ENCODE data around the gene RANBP17.
A peak's percentile ranks its signal among the peaks of the same experiment; 100 is the strongest.
"Not testable (repeated sequence)": the region's sequence is repeated elsewhere in the genome, so short reads cannot be mapped to it uniquely, and the experiment has no call there.

RANBP17 gene

DNA sequence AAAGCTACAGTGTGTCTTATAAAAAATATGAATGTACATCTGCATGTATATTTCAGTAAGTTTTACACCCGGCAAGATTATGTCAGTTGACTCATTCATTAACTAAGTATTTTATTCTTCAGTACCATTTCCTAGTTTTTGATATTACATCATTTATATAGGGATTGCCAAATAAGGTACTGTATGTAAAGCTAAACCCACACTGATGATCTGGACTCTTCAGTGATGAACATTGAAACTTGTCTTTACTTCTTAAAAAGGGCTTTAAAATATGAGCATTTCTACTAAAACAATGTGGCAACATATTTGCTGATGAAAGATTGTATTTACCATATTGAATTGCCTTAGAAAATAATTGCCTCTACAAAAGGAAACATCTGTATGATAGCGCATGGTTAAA is 295.5 kb downstream of the RANBP17 start:
- DNase-seq (ENCODE audit: low spot score) = no peak

DNA sequence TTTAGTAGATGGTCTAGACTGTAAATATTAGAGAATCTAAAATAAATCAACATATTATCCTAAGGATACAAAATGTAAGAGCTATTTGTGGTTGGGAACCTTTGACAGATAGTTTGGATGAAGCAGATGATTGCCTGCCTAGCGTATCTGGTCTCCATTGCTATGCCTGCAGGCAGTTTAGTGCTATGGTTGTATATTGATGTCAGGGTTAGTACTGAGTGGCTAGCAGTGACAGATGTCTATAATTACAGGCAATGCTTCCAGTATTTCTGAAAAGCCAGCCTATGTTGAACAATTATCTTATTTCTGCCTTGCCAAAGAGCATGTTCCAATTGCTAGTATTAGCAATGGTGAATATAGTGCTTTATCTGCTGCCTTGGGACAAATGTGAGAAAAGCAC is 296.0 kb downstream of the RANBP17 start:
- no peak for DNase-seq (ENCODE audit: low spot score)

DNA sequence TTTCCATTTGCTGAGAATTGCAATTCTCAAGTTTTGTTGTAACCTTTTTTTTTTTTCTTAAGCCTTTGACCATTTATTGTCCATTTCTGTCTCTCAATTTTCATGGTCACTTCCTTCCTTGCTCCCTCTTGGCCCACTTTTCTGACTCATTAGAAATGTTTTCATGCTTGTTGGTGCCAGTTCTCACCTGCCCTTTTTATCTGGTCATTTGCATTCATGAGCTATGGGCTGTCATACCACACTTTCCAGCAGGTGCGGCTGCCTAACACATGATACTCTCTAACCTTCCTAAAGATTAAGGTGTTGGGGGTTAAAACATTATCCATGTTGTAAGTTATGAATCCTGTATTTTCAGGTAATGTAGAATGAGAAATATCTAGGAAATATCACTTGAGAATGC is 296.8 kb downstream of the RANBP17 start:
- no peak for DNase-seq (ENCODE audit: low spot score)

DNA sequence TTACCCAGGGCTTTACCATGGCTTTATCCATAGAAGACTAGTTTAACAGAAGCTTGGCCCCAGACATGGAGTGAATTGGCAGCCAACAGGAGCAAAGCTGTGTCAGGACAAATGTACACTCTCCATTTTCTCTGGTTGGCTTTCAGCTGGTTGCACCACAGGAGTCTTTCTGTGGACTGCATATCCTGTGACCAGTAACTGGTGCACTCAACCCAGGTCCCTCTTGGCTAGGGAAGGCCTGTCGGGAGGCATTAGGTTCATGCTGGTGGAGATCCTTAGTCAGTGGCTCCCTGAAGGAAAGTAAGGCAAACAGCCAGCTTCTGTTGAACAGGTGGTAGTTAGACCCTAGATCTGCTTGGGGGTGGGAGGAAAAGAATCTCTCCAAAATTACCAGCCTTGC is 300.3 kb downstream of the RANBP17 start:
- DNase-seq (ENCODE audit: low spot score) = no peak

DNA sequence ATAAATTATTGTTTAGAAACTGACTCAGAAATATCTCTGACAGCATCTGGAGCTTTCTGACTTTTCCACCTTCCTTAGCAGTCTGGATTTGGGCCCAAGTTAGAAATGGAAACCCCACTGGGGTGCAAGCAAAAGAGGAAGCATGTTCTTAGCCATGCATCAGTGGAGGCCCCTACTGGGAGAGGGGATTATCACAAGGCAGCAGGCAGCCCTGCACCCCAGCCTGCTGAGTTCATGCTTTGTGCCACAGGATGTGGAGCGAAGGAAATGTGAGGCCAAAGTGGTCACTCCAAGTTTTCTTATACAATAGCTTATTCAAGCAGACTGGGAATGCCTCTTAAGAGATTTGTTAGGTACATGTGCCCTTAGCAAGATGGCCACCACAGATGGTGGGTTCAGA is 300.8 kb downstream of the RANBP17 start:
- DNase-seq (ENCODE audit: low spot score) = no peak

DNA sequence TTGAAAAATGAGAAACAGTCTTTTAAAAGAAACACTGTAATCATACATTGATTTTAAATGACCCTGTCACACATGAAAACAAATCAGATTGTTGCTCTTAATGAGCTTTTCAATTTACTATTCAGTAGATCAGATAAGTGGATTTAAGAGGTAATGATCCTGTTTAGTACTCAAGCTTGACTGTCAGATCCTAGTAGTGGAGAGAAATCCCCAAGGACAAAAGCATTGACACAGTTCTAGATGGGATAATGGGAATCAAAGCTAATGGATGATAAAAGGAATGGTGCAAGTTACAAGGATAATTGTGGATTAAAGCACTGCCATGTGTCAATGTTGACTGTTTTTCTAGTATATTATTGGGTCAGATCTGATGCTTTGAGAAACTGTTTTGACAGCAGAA is 304.9 kb downstream of the RANBP17 start:
- DNase-seq (ENCODE audit: low spot score) = no peak

DNA sequence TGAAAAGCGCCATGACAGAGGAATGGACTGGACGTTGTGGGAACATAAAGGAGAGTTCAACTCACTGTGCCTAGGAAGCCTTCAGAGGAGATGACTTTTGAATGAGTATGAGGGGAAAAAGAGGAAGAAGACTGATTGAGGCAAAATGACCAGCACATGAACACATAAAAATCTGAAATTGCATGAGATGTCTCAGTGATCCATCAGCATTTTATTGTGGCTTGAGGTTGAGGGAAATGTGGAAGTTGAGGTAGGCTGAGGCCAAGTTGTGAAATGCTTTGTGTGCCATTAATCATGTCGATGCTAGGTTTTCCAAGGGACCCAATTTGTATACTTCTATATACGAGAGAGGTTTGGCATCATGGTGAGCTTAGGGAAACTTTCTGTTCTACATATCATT is 306.4 kb downstream of the RANBP17 start:
- no peak for DNase-seq (ENCODE audit: low spot score)

DNA sequence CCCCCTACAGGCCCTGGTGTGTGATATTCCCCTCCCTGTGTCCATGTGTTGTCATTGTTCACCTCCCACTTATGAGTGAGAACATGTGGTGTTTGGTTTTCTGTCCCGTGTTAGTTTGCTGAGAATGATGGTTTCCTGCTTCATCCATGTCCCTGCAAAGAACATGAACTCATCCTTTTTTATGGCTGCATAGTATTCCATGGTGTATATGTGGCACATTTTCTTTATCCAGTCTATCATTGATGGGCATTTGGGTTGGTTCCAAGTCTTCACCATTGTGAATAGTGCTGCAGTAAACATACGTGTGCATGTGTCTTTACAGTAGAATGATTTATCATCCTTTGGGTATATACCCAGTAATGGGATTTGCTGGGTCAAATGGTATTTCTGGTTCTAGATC is 313.1 kb downstream of the RANBP17 start:
- not testable (repeated sequence) for DNase-seq (ENCODE audit: low spot score)

DNA sequence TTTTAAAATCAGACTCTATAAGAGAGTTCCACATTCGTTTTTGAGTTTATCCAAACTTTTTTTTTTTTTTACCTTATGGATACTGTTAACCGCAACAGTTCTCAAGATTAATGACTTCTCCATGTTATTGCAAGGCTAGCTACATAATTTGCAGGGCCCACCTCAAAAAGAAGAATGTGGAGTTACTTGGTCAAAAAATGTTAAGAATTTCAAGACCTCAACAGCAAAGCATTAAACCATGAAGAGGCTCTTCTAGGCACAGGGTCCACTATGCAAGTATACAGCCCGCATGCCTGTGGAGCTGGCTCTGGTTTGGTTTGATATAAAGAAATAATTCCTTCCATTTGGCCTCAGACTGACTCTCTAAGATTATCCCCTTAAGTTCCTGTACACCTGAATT is 313.9 kb downstream of the RANBP17 start:
- DNase-seq (ENCODE audit: low spot score) = no peak

DNA sequence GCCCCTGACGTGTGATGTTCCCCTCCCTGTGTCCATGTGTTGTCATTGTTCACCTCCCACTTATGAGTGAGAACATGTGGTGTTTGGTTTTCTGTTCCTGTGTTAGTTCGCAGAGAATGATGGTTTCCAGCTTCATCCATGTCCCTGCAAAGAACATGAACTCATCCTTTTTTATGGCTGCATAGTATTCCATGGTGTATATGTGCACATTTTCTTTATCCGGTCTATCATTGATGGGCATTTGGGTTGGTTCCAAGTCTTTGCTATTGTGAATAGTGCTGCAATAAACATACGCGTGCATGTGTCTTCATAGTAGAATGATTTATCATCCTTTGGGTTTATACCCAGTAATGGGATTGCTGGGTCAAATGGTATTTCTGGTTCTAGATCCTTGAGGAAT is 316.4 kb downstream of the RANBP17 start:
- DNase-seq (ENCODE audit: low spot score) = not testable (repeated sequence)

DNA sequence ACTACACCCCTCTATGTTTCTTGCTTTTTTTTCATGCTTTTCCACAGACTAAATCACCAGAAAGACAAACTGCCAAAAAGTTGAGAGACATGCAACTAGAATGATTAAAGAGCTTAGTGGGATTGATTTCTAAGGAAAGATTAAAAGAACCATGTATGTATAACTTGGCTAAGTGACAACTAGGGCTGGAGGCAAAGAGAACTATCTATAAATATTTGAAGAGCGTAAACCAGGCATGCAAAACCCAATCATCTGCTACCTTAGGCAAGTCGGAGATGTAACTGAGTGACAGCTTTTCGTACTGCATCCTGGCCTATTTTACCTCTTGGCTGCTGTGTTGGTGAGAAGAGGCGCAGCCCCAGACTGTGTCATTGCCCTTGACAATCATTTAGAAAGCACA is 326.2 kb downstream of the RANBP17 start:
- DNase-seq (ENCODE audit: low spot score) = no peak

DNA sequence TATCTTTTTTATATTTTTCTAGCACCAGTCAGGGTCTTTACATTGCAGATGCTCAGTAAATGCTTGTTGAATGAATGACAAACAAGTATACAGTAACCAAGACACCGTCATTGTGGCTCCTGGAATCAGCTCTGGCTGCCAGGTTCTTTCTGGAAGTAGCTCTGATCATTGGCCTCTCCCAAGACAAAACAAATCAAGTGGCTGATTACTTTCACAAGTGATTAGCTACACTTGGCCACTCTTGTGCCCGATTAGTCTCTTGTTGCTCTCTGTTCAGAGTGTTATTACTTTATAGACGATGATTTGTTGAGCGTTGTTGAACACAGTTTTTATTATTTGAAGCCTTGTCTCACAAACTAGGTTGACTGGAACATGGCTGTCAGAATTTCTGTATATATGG is 327.6 kb downstream of the RANBP17 start:
- no peak for DNase-seq (ENCODE audit: low spot score)

DNA sequence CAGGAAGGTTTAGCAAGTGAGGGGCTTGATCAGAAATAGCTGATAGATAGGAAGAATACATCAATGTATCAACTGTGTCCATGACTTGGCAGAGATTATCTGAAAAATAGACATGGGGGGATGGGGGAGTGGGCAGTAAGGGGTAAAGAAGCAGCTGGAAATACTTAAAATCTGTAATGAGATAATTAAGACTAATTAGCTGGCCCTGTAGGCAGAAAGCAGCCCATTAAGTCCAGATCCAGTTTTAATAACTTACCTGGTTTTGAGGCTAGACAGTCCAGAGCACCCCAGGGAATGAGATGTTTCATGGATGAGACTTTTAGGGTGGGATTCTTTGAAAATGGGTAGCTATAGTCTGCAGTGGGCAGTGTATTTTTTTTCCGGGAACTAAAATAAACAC is 330.3 kb downstream of the RANBP17 start:
- no peak for DNase-seq (ENCODE audit: low spot score)

DNA sequence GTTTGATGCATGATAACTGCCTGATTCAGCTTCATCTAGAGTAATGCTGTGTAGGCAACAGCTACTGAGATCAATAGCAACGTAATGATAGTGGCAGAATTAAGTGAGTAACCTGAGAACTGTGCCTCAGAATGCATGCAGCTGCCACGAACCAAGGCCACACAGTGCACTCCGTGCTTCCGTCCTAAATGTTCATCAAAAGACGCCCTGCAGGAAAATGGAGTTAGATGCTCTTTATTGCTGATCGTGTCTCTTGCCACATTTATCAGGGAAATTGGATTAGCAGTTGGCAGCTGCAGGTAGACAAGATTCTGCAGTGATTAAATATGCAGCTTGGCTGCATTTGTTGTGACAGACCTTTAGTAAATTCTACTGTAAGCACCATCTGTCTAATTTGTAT is 339.5 kb downstream of the RANBP17 start:
- DNase-seq (ENCODE audit: low spot score) = no peak

DNA sequence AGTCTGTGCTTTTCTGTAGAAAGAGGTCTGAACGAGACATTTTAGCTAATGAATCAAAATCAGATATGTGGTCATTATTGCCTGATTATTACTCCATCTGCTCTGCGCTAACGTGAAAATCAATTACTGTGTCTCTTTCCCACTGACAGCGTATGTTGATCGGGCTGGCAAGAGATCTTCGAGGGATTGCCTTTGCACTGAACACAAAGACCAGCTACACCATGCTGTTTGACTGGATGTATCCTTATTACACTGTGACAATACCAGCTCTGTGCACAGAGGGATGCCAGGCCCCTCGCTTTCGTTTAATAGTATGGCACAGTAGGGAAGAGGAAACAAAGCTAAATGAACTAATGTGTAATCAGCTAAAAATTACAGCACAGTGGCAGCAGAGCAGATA is 343.6 kb downstream of the RANBP17 start:
- DNase-seq (ENCODE audit: low spot score) = no peak

DNA sequence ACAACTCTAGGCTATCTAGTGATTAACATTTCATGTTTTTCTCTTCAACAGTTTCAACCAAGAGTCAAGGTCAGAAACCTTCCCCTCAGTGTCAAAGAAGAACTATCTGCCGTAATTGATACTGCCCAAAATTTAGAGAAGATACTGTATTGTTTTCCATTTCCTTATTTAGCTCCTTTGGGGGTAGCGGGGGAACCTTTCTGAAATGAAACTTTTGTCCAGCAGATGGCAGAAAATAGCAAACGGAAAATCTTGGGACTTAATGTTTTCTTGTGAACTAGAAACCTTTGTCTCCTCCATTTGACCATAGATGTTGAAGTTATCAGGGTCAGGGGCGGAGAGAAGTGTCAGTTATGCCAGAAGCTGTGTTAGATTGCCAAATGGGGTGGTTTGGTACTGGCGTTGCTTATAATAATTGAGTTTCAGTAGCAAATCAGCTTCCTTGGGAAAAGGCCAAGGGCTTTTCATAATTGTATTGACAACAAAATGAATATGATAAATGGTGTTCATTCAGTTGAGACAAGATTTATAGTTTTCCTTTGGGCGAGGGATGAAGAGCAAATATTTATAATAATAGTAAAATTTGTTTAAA is 345.5 kb downstream of the RANBP17 start:
- DNase-seq (ENCODE audit: low spot score) = peak; percentile 15

DNA sequence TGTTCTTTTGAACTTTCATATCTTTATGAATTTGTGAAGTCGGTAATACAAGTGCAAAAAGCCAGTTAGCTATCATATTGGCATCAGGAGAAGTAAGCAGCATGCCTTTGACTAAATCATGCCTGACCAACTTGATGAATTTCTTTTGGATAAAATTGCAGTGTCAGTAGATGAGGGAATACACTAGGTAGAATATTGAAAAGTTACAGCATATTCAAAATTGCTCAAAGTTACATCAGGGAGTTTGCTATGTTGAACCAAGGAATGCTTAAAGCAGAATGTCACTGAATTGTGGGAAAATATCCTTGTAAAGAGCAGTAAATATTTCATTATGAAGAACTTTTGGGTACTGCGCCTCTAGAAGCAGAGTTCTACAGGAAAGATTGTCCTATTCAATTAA is 360.1 kb downstream of the RANBP17 start:
- DNase-seq (ENCODE audit: low spot score) = no peak

DNA sequence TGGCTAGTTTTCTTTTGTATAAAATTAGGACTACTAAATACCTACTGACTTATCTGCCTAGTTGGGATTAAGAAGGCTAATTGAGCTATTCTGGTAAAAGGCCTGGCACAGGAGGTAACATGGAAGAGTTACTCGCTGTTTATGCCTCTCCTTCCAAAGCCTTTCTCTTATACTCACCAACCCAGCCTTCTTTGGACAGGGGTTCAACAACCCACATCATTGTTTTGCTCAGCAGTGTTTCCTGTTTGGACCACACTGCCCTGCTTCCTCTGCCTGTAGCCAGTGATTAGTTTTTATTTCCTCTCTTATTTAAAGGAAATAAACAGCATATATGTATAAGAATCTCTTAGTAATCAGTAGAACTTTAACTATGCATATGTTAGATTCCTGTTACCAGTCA is 362.1 kb downstream of the RANBP17 start:
- no peak for DNase-seq (ENCODE audit: low spot score)

DNA sequence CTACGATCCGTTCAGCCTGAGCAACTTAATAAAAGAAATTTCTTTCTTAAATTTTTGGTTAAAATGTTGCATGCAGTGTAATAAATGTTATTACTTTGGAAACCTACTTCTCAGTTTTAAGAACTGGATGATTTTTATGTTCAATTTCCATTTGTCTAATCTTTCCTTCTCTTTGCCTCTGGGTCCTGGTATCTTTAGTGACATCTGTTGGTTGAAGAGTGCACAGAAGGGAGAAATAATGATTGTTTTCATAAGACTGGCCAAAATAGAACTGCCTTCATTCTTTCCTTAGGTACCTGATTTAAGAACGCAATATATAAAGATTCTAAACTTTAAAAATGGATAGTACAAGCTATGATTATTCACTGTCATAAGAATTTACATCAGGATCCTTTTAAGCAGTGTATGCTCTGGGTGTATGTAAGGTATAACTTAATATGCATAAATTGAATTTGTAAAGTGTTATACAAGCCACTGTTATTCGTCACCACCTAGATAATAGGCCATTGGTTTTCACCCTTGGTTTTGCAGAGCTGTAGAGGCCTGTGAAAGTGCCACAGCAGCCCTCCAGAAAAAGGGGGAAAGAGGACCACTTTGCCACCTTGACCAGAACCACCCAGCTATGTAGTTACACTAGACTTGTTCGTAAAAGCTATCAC is 364.4 kb downstream of the RANBP17 start:
- DNase-seq (ENCODE audit: low spot score) = no peak

DNA sequence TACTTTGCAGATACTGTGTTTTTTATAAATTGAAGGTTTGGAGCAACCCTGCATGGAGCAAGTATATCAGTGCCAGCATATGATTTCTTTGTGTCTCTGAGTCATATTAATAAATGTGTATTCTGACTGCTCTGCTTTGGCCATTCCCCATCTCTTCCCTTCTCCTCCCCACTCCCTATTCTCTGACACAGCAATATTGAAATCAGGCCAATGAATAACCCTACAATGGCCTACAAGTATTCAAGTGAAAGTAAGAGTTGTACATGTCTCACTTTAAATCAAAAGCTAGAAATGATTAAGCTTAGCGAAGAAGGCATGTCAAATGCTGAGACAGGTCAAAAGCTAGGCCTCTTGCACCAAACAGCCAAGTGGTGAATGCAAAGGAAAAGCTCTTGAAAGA is 365.0 kb downstream of the RANBP17 start:
- no peak for DNase-seq (ENCODE audit: low spot score)

DNA sequence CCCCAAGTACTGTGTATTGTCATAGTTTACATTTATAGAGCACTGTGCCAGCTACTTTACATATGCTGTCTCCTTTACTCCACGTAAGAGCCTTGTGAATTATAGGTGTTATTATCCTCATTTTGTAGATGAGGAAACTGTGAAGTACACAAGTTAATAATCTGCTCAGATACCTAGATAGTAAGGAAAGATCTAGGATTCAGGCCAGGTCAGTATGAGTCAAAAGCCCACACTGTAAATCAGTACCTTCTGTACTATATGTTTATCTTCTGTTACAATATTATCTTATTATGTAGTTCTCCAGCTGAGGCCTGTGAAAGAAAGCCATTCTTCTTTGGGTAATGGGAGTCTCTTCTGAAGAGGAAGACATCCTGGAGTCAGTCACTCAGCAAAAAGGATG is 374.8 kb downstream of the RANBP17 start:
- DNase-seq (ENCODE audit: low spot score) = no peak

DNA sequence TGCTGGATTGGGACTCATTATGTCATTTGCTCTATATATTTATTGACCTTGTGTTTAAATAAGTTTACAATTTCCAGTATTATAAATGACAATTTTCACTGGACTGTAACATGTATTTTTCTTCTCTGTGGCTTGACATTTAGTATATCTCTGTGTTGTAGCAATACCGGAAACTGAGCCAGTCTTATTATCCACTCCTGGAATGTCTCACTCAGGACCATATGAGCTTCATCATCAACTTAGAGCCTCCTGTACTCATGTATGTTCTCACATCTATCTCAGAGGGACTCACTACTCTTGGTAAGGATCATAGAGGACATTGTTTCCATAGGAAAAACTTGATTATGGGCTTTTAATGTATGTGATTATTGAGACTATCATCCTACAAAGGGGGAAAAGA is 380.7 kb downstream of the RANBP17 start:
- no peak for DNase-seq (ENCODE audit: low spot score)

DNA sequence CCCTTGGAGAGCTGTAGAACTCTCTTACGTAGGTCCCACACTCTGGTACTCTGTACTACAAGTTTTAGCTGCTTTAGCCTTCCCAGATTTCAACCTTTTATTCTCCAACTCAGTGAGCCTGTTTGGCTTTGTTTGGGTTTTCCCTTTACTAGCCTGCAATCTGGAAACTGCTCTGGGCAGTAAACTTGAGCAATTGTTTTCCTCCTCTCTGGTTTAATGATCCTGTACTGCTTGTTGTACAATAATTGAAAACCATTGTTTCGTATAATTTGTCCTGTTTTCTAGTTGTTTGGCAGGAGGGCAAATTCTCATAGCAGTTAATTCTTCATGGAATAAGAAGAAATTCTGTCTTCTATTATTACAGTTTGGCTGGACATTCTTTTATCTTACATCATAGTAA is 384.4 kb downstream of the RANBP17 start:
- DNase-seq (ENCODE audit: low spot score) = no peak

DNA sequence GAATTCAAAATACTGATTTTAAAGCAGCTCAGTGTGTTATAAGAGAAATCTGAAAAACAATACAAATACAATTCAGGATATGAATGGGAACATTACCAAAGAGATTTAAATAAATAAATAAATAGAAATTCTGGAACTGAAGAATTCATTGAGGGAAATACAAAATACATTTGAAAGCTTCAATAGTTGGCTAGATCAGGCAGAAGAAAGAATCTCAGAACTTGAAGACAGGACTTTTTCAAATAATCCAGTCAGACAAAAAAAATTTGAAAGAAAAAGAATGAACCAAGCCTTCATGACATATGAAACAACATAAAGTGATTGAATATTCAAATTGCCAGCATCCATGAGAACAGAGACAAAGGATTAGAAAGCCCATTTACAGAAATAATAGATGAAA is 387.6 kb downstream of the RANBP17 start:
- no peak for DNase-seq (ENCODE audit: low spot score)
